Measurements from ENCODE around the gene CNOT3.

Gene CNOT3

DNA sequence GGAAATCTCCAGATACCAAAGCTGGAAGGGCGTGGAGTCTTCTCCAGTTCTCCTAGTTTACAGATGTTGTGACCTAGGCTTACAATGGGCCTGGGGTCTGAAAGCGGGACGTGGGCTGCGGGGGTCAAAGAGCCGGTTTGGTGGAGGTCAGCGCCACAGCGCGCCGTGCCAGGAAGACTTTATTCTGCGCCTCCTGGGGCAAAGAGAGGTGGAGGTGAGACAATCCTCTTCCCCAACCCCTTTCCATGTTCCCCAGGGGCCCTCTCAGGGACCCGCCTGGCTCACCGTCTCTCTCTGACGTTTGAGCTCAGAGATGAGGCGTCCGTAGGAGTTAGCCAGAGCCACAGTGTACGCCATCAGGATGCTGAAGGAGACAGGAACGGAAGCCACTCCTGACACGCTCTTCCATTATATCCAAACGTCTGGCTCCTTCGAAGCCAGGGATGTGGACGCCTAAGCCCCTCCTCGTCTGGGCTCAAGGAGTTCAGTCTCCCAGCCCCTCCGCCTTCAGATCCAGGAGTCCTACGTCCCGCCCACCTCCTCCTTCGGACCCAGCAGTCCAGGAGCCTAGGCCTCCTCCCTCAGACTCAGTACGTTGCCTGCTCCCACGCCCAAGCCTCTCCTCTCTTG is 22.7 kb downstream of the CNOT3 start:
- TF ChIP-seq, protein P1, sequence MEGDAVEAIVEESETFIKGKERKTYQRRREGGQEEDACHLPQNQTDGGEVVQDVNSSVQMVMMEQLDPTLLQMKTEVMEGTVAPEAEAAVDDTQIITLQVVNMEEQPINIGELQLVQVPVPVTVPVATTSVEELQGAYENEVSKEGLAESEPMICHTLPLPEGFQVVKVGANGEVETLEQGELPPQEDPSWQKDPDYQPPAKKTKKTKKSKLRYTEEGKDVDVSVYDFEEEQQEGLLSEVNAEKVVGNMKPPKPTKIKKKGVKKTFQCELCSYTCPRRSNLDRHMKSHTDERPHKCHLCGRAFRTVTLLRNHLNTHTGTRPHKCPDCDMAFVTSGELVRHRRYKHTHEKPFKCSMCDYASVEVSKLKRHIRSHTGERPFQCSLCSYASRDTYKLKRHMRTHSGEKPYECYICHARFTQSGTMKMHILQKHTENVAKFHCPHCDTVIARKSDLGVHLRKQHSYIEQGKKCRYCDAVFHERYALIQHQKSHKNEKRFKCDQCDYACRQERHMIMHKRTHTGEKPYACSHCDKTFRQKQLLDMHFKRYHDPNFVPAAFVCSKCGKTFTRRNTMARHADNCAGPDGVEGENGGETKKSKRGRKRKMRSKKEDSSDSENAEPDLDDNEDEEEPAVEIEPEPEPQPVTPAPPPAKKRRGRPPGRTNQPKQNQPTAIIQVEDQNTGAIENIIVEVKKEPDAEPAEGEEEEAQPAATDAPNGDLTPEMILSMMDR (IDR thresholded peaks at IDR 0.05; ENCODE audit: extremely low read depth, missing control alignments) = no peak
- DNase-seq (ENCODE audit: low spot score) = no peak

DNA sequence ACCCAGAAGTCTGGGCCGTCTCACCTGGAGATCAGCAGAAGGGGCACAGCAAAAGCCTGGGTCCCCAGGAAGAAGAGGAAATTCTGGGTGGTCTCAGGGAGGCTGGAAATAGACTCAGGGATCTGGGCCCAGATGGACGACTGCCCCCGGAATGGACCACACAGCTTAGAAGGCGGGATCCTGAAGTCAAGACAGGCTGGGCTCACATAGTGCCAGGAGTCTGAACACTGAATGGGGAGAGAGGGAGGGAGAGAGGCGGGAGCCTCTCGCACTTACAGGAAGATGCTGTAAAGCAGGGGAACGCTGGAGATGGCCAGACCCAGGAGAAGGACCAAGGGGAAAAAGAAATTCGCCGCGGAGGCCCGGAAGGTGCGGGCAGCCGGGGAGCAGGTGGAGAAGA is 23.3 kb downstream of the CNOT3 start:
- TF ChIP-seq, protein P1 (IDR thresholded peaks at IDR 0.05; ENCODE audit: extremely low read depth, missing control alignments) = no peak
- no peak for DNase-seq (ENCODE audit: low spot score)

DNA sequence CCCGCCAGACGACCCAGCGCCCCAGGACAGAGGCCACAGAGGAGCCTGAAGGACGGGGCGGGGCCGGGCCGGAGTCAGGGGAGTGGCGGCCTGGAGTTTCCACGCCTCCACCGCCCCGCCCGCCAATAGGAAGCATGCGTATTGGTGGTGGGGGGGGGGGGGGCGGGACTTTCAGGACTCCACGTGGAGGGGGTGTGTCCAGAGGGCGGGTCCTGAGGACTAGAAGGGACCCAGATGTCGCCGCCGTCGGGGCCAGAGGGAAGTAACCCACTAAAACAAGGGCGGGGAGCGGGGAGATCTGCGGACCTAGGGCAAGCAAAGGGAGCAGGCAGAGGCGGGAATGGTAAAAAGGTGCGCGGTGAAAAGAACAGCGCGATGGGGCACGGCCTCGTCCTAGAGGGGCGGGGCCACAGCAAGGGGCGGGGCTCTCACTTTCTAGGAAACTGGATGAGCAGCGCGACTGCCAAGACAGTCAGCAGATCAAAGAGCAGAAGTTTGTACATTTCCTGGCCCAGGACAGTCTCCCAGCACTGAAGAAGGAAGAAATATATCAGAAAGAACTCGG is 24.8 kb downstream of the CNOT3 start:
- DNase-seq (ENCODE audit: low spot score) = peak; percentile 88
- TF ChIP-seq, protein P1 (IDR thresholded peaks at IDR 0.05; ENCODE audit: extremely low read depth, missing control alignments) = no peak

DNA sequence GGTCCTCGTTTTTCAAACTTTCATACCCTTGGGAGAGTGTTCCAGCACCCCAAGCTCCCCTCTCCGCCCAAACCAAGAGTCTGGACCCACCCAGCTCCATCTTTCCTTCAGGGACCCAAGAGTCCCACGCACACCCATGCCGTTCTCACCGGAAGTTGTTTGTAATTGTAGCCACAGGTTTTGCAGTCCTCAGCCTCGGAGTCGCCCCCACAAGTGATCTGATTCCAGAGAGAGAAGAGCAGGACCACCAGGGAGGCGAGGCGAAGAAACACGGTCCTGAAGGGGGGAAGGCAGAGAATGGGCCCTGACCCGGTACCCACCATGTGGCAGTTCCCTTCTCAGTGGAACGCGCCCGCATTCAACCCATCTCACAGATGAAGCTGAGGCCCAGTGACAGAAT is 25.3 kb downstream of the CNOT3 start:
- TF ChIP-seq, protein P1 (IDR thresholded peaks at IDR 0.05; ENCODE audit: extremely low read depth, missing control alignments) = no peak
- DNase-seq (ENCODE audit: low spot score) = no peak

DNA sequence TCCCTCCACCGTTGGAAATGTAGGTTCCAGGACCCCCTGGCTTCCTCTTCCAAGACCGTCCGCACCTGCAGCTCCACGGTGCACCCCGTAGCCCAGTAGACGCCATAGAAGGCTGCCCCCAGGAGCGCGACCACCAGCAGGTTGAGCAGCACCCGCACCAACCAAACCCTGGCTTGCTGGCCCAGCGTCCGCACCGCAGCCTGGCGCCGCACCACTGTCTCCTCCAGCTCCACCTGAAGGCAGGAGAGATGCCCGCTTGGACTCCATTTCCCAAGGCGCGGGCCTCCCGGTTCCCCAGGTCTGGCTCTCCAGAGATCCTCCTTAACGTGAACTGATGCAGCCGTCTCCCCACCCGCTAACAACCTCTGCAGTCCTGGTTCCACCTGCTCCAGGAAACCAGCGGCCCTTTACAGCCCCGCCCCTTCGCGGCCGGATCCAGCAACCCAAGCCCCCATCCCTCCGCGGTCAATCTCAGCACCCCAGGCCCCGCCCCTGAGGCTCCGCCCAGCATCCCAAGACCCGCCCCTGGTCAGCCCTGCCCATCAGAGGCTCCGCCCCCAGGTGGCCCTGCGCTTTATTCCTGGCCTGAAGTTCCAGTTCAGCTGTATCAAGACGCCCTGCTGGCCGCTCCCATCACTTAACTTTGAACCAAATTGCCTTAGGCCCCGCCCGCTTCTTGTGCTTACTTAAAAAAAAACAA is 27.0 kb downstream of the CNOT3 start:
- DNase-seq (ENCODE audit: low spot score) = no peak
- TF ChIP-seq, protein P1 (IDR thresholded peaks at IDR 0.05; ENCODE audit: extremely low read depth, missing control alignments) = no peak

DNA sequence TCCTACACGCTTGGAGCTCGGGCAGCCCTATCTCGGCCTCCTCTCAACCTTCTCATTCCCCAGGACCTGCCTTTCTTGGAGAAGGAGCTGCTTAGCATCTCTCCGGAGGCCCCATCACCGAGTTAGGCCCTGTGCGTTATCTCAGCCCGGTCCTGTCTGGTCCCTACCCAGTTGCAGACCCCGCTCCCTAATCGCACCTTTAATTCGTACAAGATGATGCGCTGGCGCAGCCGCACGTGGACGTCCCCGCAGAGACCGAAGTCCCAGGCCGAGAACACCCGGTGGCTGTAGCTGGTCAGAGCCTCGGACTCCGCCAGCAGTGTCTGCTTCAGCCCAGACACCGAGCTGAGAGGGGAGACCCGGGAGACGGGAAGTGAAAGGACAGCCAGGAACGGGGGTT is 27.7 kb downstream of the CNOT3 start:
- TF ChIP-seq, protein P1 (IDR thresholded peaks at IDR 0.05; ENCODE audit: extremely low read depth, missing control alignments) = no peak
- DNase-seq (ENCODE audit: low spot score) = no peak

DNA sequence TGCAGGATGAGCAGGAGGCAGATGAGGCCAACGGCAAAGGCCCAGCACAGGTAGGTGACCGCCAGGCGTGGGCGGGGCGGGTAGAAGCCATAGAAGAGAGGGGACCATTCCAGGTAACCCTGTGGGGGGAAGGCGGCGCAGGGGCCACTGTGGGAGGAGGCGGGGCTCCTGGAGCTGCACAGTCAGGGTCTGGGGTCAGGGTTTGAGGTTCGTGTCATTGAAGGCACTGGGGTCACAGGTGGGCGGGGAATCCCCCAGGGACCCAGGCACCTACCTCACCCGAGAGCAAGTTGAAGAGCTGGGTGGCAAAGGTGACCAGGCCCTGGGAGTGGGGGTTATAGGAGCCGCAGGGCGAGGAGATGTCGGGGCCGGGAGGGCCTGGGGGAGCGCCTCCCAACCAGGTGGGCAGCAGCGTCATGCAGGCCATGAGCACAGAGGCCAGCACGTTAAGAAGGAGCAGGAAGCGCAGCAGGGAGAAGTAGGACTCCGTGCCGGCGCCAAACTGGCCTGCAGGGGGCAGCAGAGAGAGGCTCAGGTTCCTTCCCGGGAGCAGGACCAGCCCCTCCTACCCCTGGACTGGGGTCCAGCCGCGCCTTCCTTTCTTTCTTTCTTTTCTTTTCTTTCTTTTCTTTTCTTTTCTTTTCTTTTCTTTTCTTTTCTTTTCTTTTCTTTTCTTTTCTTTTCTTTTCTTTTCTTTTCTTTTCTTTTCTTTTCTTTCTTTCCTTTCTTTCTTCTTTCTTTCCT is 30.8 kb downstream of the CNOT3 start:
- TF ChIP-seq, protein P1 (IDR thresholded peaks at IDR 0.05; ENCODE audit: extremely low read depth, missing control alignments) = peak; percentile 81
- peak; percentile 90 for DNase-seq (ENCODE audit: low spot score)

Data from GM20000 (cell line).